ENCODE measurements around the gene SPEN. TPM values are rescaled to one million over a fixed set of nuclear protein-coding genes. Genes with fewer than 3 reads are reported as not detected.
"Not testable (repeated sequence)": the region's sequence is repeated elsewhere in the genome, so short reads cannot be mapped to it uniquely, and the experiment has no call there.

SPEN gene
- 85.2 TPM for total RNA-seq

- DNase-seq (ENCODE audit: low spot score), result peak; percentile 97
Measured at GRCh38 chr1:15847100-15847892, at the start of gene SPEN. Gene SPEN (plus strand): TSS chr1:15847707. CDS start chr1:15848068, 361 bp downstream.

GRCh38 chr1:15799004-15799867 is 48.3 kb upstream of the SPEN start:
- peak; percentile 83 for DNase-seq (ENCODE audit: low spot score)

- DNase-seq (ENCODE audit: low spot score), result peak; percentile 87
Measured at GRCh38 chr1:15799928-15800835, 47.3 kb upstream of the SPEN start.

- DNase-seq (ENCODE audit: low spot score), result no peak
Measured at GRCh38 chr1:15802234-15802965, 45.1 kb upstream of the SPEN start.

- no peak for DNase-seq (ENCODE audit: low spot score)
Measured at GRCh38 chr1:15803380-15803779, 44.1 kb upstream of the SPEN start.

GRCh38 chr1:15804060-15804459 is 43.4 kb upstream of the SPEN start:
- no peak for DNase-seq (ENCODE audit: low spot score)

- DNase-seq (ENCODE audit: low spot score), result no peak
Measured at GRCh38 chr1:15807121-15807520, 40.4 kb upstream of the SPEN start.

- DNase-seq (ENCODE audit: low spot score), result not testable (repeated sequence)
Measured at GRCh38 chr1:15807549-15807948, 40.0 kb upstream of the SPEN start, which contains the start of gene UQCRHL. Gene UQCRHL (minus strand): TSS chr1:15807649. CDS start chr1:15807649, 0 bp downstream.

- no peak for DNase-seq (ENCODE audit: low spot score)
Measured at GRCh38 chr1:15808955-15809354, 38.6 kb upstream of the SPEN start.

- no peak for DNase-seq (ENCODE audit: low spot score)
Measured at GRCh38 chr1:15810073-15810472, 37.4 kb upstream of the SPEN start.

GRCh38 chr1:15816674-15817073 is 30.8 kb upstream of the SPEN start:
- no peak for DNase-seq (ENCODE audit: low spot score)

GRCh38 chr1:15820478-15820877 is 27.0 kb upstream of the SPEN start:
- DNase-seq (ENCODE audit: low spot score), result no peak

GRCh38 chr1:15825800-15826199 is 21.7 kb upstream of the SPEN start:
- no peak for DNase-seq (ENCODE audit: low spot score)

- no peak for DNase-seq (ENCODE audit: low spot score)
Measured at GRCh38 chr1:15826810-15827507, 20.5 kb upstream of the SPEN start.

- DNase-seq (ENCODE audit: low spot score), result not testable (repeated sequence)
Measured at GRCh38 chr1:15827567-15827966, 19.9 kb upstream of the SPEN start.

GRCh38 chr1:15828931-15829330 is 18.6 kb upstream of the SPEN start:
- not testable (repeated sequence) for DNase-seq (ENCODE audit: low spot score)

GRCh38 chr1:15830258-15830657 is 17.2 kb upstream of the SPEN start:
- no peak for DNase-seq (ENCODE audit: low spot score)

GRCh38 chr1:15833069-15833679 is 14.3 kb upstream of the SPEN start:
- DNase-seq (ENCODE audit: low spot score), result peak; percentile 76

- DNase-seq (ENCODE audit: low spot score), result no peak
Measured at GRCh38 chr1:15833842-15834405, 13.6 kb upstream of the SPEN start.

Data from ureter (tissue), 1 donor.